ENCODE measurements around the gene SCLY.
"Not testable (repeated sequence)": the region's sequence is repeated elsewhere in the genome, so short reads cannot be mapped to it uniquely, and the experiment has no call there.

SCLY gene

GRCh38 chr2:238114851-238115660 lies 54.3 kb downstream of the SCLY start:
- DNase-seq = peak in 1 of 5 donors; percentile 3

GRCh38 chr2:238115709-238116108 lies 54.9 kb downstream of the SCLY start:
- DNase-seq = not testable (repeated sequence)

- DNase-seq = peak in 1 of 5 donors; percentile 3
Observed at GRCh38 chr2:238116298-238117198, 55.7 kb downstream of the SCLY start.

- DNase-seq = no peak
Observed at GRCh38 chr2:238117199-238118154, 56.7 kb downstream of the SCLY start.

DNA sequence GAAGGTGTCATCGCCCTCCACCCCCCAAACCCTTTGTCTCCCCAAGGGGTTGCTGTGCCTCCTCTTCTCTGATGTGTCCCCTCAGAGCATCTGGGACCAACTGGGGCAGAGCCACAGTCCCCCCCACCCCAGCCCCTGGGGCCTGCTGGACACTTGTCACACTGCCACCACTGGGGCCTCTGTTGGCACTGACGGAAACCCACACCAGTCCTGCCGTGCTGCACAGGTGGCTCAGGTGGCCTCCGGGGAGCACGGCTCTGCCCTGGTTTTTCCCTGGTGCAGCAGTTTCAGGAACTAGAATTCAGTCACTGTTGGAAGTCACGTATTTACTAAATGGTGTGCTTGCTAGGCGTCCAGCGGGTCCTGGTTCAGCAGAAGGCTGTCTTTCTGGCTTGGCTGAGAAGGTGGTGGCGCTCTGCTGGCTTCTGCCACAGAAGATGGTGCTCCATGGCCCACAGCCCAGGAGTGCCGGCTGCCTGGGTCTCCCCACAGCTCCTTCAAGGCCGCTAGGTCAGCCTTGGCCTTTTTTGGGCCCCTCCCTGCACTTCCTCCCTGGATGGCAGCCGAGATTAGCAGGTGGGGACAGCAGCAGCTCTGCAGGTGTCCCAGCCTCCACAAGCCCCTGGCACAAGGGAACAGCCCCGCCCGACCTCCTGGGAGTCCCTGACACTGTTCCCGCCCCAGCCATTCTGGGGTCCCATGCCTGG lies 59.1 kb downstream of the SCLY start:
- peak in 1 of 5 donors; percentile 4 for DNase-seq

DNA sequence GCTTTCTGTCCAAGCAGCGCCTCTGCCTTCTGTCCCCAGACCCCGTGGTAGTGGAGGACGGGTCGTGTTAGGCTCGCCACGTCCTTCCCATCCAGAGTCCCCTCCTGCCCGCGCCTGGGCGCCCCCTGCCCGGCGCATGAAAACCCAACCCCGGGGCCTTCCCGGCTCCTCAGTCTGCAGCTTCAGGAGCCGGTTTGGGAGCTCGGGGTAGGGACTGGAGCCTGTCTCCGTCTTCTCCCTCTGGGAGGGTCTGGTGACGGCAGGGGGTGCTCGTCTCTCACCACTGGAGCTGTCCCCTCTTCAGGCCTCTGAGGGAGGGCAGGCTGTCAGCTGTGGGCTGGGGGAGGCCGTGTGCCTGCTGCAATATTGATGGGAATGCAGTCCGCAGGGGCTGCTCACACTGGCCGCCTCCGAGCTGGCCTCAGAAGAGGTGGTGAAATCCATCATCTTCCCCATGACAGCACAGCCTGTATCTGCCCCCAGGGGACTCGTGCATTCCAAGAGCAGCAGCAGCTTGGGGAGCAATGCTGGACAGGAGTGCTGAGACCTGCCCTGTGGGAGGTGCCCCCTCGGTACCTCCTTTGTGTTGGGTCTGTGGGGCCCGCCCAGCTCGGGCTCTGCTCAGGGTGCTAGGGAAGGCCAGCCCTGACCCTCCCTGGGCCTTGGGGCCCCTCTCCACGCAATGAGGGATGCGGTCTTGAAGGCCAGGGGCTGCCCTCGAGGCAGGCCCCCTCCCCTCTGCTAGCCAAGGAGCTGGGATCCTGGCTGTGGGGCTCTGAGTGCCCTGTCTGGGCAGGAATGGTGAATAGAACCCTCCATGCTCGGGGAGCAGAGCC lies 59.9 kb downstream of the SCLY start:
- peak in 1 of 5 donors; percentile 5 for DNase-seq

DNA sequence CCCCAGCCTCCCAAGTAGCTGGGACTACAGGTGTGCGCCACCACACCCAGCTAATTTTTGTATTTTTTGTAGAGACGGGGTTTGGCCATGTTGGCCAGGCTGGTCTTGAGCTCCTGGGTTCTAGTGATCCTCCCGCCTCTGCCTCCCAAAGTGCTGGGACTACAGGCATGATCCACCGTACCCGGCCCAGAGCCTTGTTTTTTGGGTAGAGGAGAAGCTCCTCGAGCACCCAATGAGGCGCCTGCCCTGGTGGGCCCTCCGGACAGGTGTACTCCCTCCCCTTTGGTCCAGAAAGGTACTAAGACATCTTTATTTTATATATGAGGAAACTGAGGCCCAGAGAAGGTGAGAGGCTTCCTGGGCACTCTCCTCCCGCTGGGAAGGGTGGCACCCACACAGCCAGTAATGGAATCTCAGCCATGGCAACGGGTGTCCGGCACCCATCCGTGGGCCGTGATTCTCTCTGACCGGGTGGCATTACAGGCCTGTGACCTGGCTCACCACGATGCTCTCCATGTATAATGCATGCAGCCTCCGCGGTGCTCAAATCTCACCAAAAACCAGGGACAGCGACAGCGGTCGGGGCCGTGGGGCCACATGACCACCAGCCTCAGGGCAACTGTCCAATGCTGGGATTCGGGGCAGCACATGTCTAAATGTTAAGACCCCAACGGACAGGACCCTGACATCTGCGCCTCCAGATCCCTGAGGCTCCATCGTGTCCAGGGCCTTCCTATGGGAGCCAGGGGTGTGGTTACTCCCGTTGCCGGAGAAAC lies 60.9 kb downstream of the SCLY start:
- DNase-seq = peak in 1 of 5 donors; percentile 3

DNA sequence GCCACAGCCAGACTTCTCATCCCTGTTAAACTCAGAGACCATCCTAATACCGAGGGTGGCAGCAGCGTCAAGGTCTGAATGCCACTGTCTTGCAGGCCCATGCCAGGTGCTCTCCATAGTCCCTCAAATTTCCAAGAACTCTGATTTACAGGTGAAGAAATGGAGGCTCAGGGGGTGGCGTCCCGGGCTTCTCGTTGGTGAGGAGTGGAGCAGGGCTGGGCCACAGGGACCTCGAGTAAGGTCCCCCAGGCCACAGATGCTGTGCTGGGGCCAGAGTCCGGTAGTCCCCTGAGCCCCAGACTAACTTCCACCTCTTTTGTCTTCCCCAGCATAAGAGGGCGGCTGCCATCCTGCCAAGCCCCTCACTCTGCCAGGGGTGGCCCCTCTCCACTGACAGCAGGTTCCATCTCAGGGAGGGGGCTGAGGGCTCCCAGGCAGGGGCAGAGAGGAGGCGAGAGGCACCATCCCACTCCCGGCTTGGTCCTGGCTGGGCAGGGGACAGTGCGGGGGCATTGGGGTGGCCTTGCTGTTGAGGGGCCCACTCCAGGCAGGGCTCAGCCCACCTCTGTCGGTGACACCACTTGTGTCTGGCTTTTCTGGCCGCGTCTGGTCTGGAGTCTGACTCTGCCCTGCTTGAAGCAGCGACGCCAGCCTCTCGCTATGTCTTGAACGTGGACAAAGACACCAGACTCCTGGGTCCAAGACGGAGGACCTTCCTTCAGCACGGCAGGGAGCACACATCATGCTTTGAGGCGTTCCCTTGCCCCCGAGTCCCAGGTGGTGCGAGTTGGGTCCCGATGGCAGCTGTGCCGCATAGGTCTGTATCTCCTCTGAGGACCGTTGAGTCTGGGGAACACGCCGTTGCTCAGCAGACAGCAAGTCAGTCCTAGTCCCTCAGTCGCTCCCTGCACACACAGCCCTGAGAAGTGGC lies 61.8 kb downstream of the SCLY start:
- peak in 1 of 5 donors; percentile 3 for DNase-seq

DNA sequence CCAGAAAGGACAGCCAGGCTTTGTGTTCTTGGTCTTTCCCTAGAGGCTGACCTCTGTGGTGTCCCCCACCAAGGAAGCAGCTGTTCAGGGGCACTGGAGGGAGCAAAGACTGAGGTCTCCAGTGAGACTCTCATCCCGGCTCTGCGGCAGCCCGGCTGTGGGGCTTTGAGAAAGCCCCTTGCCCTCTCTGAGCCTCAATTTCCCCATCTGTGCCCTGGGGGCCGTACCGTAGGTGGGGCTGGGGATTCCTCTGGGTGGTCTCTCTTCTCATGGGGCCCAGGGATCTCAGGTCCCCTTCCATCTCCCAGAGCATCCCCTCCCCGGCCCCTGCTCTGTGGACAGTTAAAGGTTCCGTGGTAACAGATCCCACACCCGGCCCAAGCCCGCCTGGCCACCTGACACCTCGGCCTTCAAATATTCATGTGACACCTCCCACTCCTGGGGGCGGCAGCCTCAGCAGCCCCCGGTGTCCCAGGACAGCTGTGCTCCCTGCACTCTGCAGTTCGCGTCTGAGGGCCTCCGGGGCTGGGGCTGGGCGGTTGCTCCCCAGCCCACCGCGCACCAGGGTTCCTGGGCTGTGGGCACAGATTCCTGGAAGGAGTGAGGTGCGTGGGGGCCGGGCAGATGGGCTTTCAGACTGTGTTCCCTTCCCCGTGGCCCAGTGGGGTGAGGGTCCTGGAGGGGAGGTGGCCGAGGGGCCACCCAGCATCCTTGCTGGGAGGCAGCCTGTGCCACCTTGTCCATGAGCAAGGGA lies 62.6 kb downstream of the SCLY start:
- peak in 1 of 5 donors; percentile 3 for DNase-seq

DNA sequence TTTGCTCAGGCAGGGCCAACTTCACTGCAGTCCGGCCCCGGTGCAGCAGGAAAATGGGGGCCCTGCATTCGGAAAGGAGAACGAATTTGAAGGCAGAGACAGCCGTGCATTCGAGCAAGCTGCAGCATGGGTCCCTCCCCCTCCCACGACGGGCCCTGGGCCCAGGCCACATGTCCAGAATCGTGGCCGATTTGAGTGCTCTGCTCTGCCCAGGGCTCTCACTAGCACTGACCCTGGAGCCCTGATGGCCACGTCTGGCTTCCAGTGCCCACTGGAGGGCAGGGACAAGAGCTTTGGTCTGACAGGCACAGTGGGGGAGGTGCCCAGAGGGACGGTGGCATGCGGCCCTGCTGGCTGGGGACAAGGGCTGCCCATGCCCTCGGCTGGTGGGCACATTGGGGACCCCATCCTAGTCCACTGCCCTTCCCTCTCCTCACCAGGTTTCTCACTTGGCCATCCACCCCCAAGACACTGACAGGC lies 63.2 kb downstream of the SCLY start:
- peak in 1 of 5 donors; percentile 3 for DNase-seq

- DNase-seq = no peak
Observed at GRCh38 chr2:238124488-238125126, 63.8 kb downstream of the SCLY start.

- DNase-seq = peak in 1 of 5 donors; percentile 4
Observed at GRCh38 chr2:238125127-238125885, 64.5 kb downstream of the SCLY start.

DNA sequence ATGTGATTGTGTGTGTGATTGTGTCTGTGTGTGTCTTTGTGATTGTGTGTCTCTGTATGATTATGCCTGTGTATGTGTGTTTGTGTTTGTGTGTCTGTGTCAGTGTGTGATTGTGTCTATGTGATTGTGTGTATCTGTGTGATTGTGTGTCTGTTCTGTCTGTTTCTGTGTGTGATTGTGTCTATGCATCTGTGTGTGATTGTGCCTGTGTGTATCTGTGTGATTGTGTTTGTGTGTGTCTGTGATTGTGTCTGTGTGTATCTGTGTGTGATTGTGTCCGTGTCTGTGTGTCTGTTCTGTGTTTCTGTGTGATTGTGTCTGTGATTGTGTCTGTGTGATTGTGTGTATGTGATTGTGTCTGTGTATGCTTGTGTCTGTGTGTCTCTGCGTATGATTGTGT lies 65.5 kb downstream of the SCLY start:
- no peak for DNase-seq

- no peak for DNase-seq
Observed at GRCh38 chr2:238126775-238127164, 66.0 kb downstream of the SCLY start.

- peak in 1 of 5 donors; percentile 3 for DNase-seq
Observed at GRCh38 chr2:238127165-238128060, 66.6 kb downstream of the SCLY start.
